Suprapubic skin (tissue), 3 donors: ENCODE data around the gene GAL3ST2.

Experiments used
- EP300 ChIP-seq: sonication (generic); formaldehyde crosslinking; IDR thresholded peaks from one replicate; pipeline ENCODE4 v1.6.1; 2017; ENCODE audit warnings: antibody characterized with exemption
- POLR2A ChIP-seq, 2 donors: fragments of 450-650 bp; IDR thresholded peaks; one replicate each; pipeline ENCODE4 v1.6.1; 2017; ENCODE audit warnings: antibody characterized with exemption in 2 of 2, mild to moderate bottlenecking in 2 of 2, moderate library complexity in 2 of 2
- TF ChIP-seq, protein P1 (sequence below), 2 donors: fragments of 200-600 bp in 1 of 2; fragments of 450-650 bp in 1 of 2; sonication (generic) in 1 of 2; IDR thresholded peaks; one replicate each; pipeline ENCODE4 v1.5.1; 2016 to 2019; ENCODE audit warnings: antibody characterized with exemption in 2 of 2, mild to moderate bottlenecking in 1 of 2, moderate library complexity in 1 of 2

DNA sequence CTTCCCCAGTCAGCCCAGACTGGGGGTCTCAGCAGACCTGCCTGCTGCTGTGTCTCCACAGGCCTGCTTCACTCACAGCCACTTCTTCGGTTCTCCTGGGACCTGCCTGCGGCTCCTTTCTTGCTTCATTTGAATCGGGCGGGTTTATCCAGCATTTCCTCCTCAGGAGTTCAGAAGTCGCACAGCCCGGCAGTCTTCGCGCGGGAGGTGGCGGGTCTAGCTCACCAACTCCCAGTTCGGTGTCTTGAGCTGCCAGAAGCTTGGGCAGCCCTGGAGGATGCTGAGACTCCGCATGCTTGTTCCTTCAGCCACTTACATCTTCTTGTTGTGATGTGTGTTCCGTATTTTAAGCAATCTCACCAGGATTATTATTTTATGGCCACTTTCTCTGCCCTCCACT, 31.3 kb upstream of the GAL3ST2 start:
- no peak for TF ChIP-seq EP300
- TF ChIP-seq, protein P1, sequence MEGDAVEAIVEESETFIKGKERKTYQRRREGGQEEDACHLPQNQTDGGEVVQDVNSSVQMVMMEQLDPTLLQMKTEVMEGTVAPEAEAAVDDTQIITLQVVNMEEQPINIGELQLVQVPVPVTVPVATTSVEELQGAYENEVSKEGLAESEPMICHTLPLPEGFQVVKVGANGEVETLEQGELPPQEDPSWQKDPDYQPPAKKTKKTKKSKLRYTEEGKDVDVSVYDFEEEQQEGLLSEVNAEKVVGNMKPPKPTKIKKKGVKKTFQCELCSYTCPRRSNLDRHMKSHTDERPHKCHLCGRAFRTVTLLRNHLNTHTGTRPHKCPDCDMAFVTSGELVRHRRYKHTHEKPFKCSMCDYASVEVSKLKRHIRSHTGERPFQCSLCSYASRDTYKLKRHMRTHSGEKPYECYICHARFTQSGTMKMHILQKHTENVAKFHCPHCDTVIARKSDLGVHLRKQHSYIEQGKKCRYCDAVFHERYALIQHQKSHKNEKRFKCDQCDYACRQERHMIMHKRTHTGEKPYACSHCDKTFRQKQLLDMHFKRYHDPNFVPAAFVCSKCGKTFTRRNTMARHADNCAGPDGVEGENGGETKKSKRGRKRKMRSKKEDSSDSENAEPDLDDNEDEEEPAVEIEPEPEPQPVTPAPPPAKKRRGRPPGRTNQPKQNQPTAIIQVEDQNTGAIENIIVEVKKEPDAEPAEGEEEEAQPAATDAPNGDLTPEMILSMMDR (IDR thresholded peaks at IDR 0.05) = no peak
- TF ChIP-seq POLR2A (IDR thresholded peaks at IDR 0.05) = no peak
